Loucy (cell line): Measurements from ENCODE around the gene LCP1.

Source experiments
- H2AFZ ChIP-seq: fragments of 200-600 bp; sonication (generic); 2 replicates; pipeline ENCODE4 v1.6.0; 2016; ENCODE audit warnings: antibody characterized with exemption, mild to moderate bottlenecking, low read length, moderate library complexity
- H3F3A ChIP-seq: fragments of 200-600 bp; 2 replicates; pipeline ENCODE4 v1.6.0; 2016; ENCODE audit warnings: antibody characterized with exemption, low read depth, mild to moderate bottlenecking
- H3K27me3 ChIP-seq: fragments of 200-600 bp; sonication (generic); 2 replicates; pipeline ENCODE4 v1.6.1; 2014; ENCODE audit warnings: low read length, mild to moderate bottlenecking; ENCODE audit not compliant: insufficient read depth, poor library complexity, severe bottlenecking
- H3K36me3 ChIP-seq: fragments of 200-600 bp; sonication (generic); 2 replicates; pipeline ENCODE4 v1.6.1; 2016; ENCODE audit warnings: low read length; ENCODE audit not compliant: insufficient read depth
- H3K4me1 ChIP-seq: fragments of 200-600 bp; sonication (generic); 2 replicates; pipeline ENCODE4 v1.5.1; 2014; ENCODE audit warnings: low read length, mild to moderate bottlenecking; ENCODE audit not compliant: insufficient read depth, poor library complexity, severe bottlenecking
- H3K4me2 ChIP-seq: fragments of 200-600 bp; sonication (generic); 2 replicates; pipeline ENCODE4 v1.6.0; 2014; ENCODE audit warnings: antibody characterized with exemption, low read length, low read depth, mild to moderate bottlenecking; ENCODE audit not compliant: poor library complexity, severe bottlenecking
- H3K4me3 ChIP-seq: fragments of 200-600 bp; sonication (generic); 2 replicates; pipeline ENCODE4 v1.5.1; 2014; ENCODE audit warnings: low read length, mild to moderate bottlenecking, mixed read lengths; ENCODE audit not compliant: poor library complexity, severe bottlenecking
- H3K79me2 ChIP-seq: fragments of 200-600 bp; sonication (generic); 2 replicates; pipeline ENCODE4 v1.6.1; 2014; ENCODE audit warnings: low read length; ENCODE audit not compliant: insufficient read depth
- H3K9ac ChIP-seq: fragments of 200-600 bp; sonication (generic); 2 replicates; pipeline ENCODE4 v1.6.0; 2014; ENCODE audit warnings: mild to moderate bottlenecking, low read depth, low read length, moderate library complexity; ENCODE audit not compliant: poor library complexity, severe bottlenecking
- H3K9me2 ChIP-seq: fragments of 200-600 bp; sonication (generic); replicated peaks from 2 replicates; pipeline ENCODE4 v1.6.1; 2016; ENCODE audit warnings: low read depth, low read length, mixed read lengths
- H3K9me3 ChIP-seq: fragments of 200-600 bp; sonication (generic); 2 replicates; pipeline ENCODE4 v1.6.1; 2014; ENCODE audit warnings: mild to moderate bottlenecking, antibody characterized with exemption, low read length, low read depth; ENCODE audit not compliant: insufficient read depth
- H4K20me1 ChIP-seq: fragments of 200-600 bp; sonication (generic); 2 replicates; pipeline ENCODE4 v1.6.0; 2014; ENCODE audit warnings: antibody characterized with exemption, low read length, mild to moderate bottlenecking; ENCODE audit not compliant: insufficient read depth, poor library complexity, severe bottlenecking
- EZH2phosphoT487 ChIP-seq: fragments of 200-600 bp; IDR thresholded peaks from 2 replicates; pipeline ENCODE4 v1.6.1; 2018; ENCODE audit warnings: antibody characterized with exemption, mild to moderate bottlenecking, moderate library complexity, borderline replicate concordance
- TF ChIP-seq, protein P1 (sequence below): fragments of 200-600 bp; sonication (generic); conservative IDR thresholded peaks from 2 replicates; pipeline ENCODE4 v1.5.1; 2014; ENCODE audit warnings: mild to moderate bottlenecking, antibody characterized with exemption, low read length

LCP1 gene

DNA sequence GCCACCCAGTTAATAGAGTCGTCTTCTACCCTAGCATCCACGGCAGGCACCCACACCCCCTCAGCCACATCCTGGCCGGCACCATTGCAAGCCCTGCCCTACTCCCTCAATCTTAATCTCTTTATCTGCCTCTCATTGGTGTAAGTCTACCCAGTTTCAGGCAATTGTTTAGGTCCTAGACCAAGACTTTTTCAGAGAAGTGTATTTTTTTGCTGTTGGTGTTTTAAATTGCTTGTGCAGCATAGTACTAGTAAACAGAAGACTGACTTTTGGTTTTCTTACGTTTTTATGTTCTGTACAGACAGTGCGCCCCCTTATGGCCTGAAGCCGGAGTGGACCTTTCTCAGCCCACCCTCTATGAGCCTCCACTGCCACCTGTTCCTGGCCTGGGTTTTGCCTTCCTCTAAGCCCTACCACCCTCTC, 2.3 kb upstream of the LCP1 start:
- Histone ChIP-seq H3K9me3 (no peaks in the 10 kb centered on the region), H3F3A (peaks cover 6% of the 10 kb centered on the region; the same call in 1 of the 2 replicates), H3K27me3 (no peaks in the 10 kb centered on the region), H4K20me1 (peaks cover 21% of the 10 kb centered on the region), H3K4me2 (peak overlapping the region; percentile 98), H3K79me2 (peaks cover 43% of the 10 kb centered on the region), H2AFZ (peak overlapping the region; percentile 89), H3K36me3 (no peaks in the 10 kb centered on the region), H3K9ac (peak overlapping the region; percentile 93), H3K4me1 (peaks cover 29% of the 10 kb centered on the region), H3K4me3 (peak overlapping the region; percentile 73), H3K9me2 (no peaks in the 10 kb centered on the region)
- TF ChIP-seq EZH2phosphoT487: no peak
- TF ChIP-seq, protein P1, sequence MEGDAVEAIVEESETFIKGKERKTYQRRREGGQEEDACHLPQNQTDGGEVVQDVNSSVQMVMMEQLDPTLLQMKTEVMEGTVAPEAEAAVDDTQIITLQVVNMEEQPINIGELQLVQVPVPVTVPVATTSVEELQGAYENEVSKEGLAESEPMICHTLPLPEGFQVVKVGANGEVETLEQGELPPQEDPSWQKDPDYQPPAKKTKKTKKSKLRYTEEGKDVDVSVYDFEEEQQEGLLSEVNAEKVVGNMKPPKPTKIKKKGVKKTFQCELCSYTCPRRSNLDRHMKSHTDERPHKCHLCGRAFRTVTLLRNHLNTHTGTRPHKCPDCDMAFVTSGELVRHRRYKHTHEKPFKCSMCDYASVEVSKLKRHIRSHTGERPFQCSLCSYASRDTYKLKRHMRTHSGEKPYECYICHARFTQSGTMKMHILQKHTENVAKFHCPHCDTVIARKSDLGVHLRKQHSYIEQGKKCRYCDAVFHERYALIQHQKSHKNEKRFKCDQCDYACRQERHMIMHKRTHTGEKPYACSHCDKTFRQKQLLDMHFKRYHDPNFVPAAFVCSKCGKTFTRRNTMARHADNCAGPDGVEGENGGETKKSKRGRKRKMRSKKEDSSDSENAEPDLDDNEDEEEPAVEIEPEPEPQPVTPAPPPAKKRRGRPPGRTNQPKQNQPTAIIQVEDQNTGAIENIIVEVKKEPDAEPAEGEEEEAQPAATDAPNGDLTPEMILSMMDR: peak; percentile 99

DNA sequence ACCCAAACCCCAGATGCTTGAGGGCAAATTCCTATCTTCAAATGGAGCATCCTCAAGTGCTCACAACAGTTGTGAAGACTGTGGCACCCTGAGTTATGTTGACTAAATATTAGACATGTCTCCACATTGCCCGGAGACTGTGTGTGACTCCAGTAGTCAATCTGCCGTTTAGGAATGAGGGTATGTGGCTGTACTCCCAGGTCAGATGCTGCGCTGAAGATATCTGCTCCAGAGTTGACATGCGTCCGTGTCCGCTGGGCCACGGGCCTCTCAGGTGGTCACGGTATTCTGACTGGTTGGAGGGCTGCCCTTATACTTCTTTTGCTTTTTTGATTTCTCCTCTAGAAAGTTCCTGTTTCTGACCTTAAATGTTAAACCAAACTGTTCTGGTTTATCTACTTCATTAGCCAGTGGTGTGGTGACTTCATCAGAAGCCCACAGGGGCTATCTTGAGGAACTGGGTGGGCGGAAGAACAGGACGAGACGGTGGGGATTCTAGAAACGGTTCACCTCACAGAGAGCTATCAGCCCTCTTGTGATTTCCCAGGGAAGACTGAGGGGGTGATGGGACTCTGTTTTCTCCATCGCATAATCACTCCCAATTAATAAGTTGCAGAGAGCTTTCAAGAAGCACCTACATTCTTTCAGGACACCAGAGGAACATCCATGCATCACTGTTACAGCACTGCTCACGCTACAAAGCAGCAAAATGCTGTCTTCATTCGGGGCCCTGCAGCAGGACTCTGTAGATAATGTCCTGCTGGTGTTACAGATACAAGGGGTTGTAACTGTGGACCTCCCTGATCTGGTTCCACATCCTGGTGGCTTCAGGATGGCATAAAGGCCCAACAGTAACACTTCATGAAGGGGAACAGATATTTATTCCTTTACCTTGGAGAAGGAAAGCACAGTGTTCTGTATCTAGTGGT, 1.3 kb upstream of the LCP1 start:
- Histone ChIP-seq H3K4me1 (peaks cover 38% of the 10 kb centered on the region), H3K9me2 (no peaks in the 10 kb centered on the region), H4K20me1 (peaks cover 31% of the 10 kb centered on the region), H3K9me3 (no peaks in the 10 kb centered on the region), H3K9ac (peak overlapping the region; percentile 93), H3K79me2 (peaks cover 53% of the 10 kb centered on the region), H3K27me3 (no peaks in the 10 kb centered on the region), H3F3A (peaks cover 11% of the 10 kb centered on the region; the same call in 1 of the 2 replicates), H2AFZ (no peak overlapping the region), H3K4me3 (peak overlapping the region; percentile 86), H3K4me2 (peak overlapping the region; percentile 98), H3K36me3 (no peaks in the 10 kb centered on the region)
- TF ChIP-seq EZH2phosphoT487: no peak
- TF ChIP-seq, protein P1: no peak

DNA sequence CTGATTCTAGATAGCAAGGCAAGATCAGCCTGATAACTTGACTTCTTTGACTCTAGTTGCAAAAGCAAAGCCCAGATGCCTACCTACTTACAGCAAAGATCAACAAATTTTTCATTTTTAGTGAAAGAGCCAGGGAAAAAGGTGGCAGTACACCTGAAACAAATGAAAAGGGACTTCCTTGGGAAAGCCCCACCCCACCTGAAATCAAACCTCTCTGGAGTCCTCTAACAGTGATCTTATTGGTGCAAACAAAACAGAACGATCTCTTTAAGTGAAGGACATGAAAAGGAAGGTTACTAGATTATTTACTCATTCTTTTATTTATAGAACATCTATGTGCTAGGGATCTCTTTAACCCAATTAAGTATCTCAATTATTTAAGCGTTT, 507 bp upstream of the LCP1 start:
- no peaks in the 10 kb centered on the region for H3K9me3 ChIP-seq
- H3K4me1 ChIP-seq: peaks cover 46% of the 10 kb centered on the region
- TF ChIP-seq EZH2phosphoT487: no peak
- TF ChIP-seq, protein P1: no peak
- H3K27me3 ChIP-seq: no peaks in the 10 kb centered on the region
- peak overlapping the region; percentile 93 for H3K9ac ChIP-seq
- H3K36me3 ChIP-seq: no peaks in the 10 kb centered on the region
- peaks cover 39% of the 10 kb centered on the region for H4K20me1 ChIP-seq
- peaks cover 11% of the 10 kb centered on the region; the same call in 1 of the 2 replicates for H3F3A ChIP-seq
- peak overlapping the region; percentile 44; the same call in 1 of the 2 replicates for H2AFZ ChIP-seq
- no peaks in the 10 kb centered on the region for H3K9me2 ChIP-seq
- H3K79me2 ChIP-seq: peaks cover 61% of the 10 kb centered on the region
- H3K4me2 ChIP-seq: peak overlapping the region; percentile 98
- peak overlapping the region; percentile 86 for H3K4me3 ChIP-seq
